HS-5 (cell line): ENCODE measurements around the gene STH.
"Not testable (repeated sequence)": the region's sequence is repeated elsewhere in the genome, so short reads cannot be mapped to it uniquely, and the experiment has no call there.

ENCODE experiments used
- DNase-seq: peaks from one replicate; pipeline ENCODE4 v3.0.0-alpha.2; 2012; ENCODE audit warnings: low read depth

Gene STH

DNA sequence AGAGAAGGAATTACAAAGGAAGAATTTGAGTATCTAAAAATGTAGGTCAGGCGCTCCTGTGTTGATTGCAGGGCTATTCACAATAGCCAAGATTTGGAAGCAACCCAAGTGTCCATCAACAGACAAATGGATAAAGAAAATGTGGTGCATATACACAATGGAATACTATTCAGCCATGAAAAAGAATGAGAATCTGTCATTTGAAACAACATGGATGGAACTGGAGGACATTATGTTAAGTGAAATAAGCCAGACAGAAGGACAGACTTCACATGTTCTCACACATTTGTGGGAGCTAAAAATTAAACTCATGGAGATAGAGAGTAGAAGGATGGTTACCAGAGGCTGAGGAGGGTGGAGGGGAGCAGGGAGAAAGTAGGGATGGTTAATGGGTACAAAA is 7.0 kb downstream of the STH start:
- DNase-seq = not testable (repeated sequence)

GRCh38 chr17:46007461-46007965 is 8.5 kb downstream of the STH start:
- DNase-seq = no peak

GRCh38 chr17:46008591-46008990 is 9.5 kb downstream of the STH start:
- no peak for DNase-seq

- peak; percentile 71 for DNase-seq
Observed at GRCh38 chr17:46009681-46010596, 10.9 kb downstream of the STH start.

DNA sequence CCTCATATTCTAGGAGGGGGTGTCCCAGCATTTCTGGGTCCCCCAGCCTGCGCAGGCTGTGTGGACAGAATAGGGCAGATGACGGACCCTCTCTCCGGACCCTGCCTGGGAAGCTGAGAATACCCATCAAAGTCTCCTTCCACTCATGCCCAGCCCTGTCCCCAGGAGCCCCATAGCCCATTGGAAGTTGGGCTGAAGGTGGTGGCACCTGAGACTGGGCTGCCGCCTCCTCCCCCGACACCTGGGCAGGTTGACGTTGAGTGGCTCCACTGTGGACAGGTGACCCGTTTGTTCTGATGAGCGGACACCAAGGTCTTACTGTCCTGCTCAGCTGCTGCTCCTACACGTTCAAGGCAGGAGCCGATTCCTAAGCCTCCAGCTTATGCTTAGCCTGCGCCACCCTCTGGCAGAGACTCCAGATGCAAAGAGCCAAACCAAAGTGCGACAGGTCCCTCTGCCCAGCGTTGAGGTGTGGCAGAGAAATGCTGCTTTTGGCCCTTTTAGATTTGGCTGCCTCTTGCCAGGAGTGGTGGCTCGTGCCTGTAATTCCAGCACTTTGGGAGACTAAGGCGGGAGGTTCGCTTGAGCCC is 11.6 kb downstream of the STH start:
- DNase-seq = no peak

GRCh38 chr17:46011711-46012505 is 12.9 kb downstream of the STH start:
- DNase-seq = no peak

GRCh38 chr17:46012506-46013079 is 13.5 kb downstream of the STH start:
- no peak for DNase-seq

GRCh38 chr17:46013127-46013501 is 14.1 kb downstream of the STH start:
- no peak for DNase-seq

DNA sequence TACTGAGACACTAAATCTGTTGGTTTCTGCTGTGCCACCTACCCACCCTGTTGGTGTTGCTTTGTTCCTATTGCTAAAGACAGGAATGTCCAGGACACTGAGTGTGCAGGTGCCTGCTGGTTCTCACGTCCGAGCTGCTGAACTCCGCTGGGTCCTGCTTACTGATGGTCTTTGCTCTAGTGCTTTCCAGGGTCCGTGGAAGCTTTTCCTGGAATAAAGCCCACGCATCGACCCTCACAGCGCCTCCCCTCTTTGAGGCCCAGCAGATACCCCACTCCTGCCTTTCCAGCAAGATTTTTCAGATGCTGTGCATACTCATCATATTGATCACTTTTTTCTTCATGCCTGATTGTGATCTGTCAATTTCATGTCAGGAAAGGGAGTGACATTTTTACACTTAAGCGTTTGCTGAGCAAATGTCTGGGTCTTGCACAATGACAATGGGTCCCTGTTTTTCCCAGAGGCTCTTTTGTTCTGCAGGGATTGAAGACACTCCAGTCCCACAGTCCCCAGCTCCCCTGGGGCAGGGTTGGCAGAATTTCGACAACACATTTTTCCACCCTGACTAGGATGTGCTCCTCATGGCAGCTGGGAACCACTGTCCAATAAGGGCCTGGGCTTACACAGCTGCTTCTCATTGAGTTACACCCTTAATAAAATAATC is 14.6 kb downstream of the STH start:
- peak; percentile 31 for DNase-seq

- DNase-seq = not testable (repeated sequence)
Observed at GRCh38 chr17:46019408-46019925, 20.4 kb downstream of the STH start.

DNA sequence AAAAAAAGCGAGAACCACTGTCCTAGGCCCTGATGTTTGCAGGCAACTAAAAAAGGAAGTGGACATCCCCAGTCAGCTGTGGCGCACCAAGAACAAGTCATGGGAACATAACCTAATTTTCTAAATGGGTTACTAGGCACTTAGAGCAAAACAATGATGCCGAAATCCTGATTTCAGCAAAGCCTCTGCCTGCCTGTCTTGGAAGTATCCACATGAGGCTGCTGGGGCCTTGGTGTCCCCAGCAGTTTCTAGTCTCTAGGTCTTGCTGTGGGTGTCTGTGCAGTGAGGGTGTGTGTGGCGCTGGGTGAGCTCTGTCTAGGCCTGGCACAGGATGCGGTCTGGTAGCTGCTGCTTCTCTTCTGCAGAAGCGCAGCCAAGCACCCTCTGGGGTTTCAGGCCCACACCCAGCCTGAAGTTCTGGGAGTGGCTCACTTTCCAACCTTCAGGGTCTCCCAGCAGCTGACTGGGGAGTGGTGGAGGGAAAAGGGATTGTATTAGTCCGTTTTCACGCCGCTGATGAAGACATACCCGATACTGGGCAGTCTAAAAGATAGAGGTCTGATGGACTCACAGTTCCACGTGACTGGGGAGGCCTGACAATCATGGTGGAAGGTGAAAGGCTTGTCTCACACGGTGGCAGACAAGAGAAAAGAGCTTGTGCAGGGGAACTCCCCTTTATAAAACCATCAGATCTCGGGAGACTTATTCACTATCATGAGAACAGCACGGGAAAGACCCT is 21.1 kb downstream of the STH start:
- no peak for DNase-seq

DNA sequence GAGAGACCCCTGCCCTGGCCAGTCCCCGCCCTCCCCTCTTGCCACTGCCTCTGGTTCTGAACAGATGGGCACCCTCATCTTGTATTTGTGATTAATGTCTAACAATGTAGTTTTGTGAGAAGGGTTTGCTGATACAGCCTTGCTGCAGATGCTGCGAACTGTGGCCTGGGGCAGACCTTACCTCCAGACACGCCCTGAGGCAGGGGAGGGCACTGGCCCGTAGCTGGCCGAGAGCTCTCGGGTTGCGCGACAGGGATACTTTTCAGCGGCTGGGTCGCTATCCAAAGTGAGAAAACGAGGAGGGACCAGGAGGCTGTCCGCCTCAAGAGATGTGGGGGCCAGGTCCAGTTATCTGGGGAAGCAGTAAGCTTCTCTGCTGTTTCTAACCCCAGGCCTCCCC is 21.9 kb downstream of the STH start:
- no peak for DNase-seq

DNA sequence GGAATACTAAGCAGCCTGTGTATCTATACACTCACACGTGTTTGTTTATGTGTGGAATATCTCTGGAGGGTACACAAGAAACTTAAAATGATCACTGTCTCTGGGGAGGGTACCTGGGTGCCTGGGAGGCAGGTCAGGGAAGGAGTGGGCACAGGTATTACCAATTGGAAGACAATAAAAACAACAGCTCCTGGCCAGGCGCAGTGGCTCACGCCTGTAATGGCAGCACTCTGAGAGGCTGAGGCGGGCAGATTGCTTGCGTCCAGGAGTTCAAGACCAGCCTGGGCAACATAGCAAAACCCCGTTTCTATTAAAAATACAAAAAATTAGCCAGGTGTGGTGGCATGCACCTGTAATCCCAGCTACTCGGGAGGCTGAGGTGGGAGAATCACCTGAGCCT is 24.3 kb downstream of the STH start:
- DNase-seq = not testable (repeated sequence)

GRCh38 chr17:46023783-46024388 is 24.8 kb downstream of the STH start:
- DNase-seq = no peak

GRCh38 chr17:46024590-46024989 is 25.5 kb downstream of the STH start:
- no peak for DNase-seq

- no peak for DNase-seq
Observed at GRCh38 chr17:46025060-46025459, 26.0 kb downstream of the STH start.

- no peak for DNase-seq
Observed at GRCh38 chr17:46025510-46026165, 26.6 kb downstream of the STH start.

- no peak for DNase-seq
Observed at GRCh38 chr17:46026166-46027047, 27.4 kb downstream of the STH start.
